H1 (cell line): ENCODE results near the gene DELE1. TPM values are rescaled to one million over a fixed set of nuclear protein-coding genes. Genes with fewer than 3 reads are reported as not detected.

ENCODE experiments used
- ASH2L ChIP-seq: fragments of 200-600, 300-600 bp; sonication (generic); IDR thresholded peaks from one replicate; pipeline ENCODE4 v1.7.1; 2017; ENCODE audit warnings: low read length
- NANOG ChIP-seq: IDR thresholded peaks from 2 replicates; pipeline ENCODE4 v1.6.1; 2011; ENCODE audit warnings: low read length, low read depth, mild to moderate bottlenecking, inconsistent platforms; ENCODE audit not compliant: insufficient read depth, poor library complexity, severe bottlenecking
- RBBP5 ChIP-seq: IDR thresholded peaks from 2 replicates; pipeline ENCODE4 v1.7.1; 2012; ENCODE audit warnings: low read depth, mild to moderate bottlenecking, inconsistent platforms, low read length, moderate library complexity, borderline replicate concordance
- polyA plus RNA-seq, 7 experiments: library from polyadenylated mRNA; depleted of rRNA in 3 of 7; stranded (reverse) in 5 of 7; unstranded in 2 of 7; fragments of >200 nt in 5 of 7; fragments of 200-250 nt in 2 of 7; gene quantifications; 1 replicate in 5 of 7; 2 replicates in 1 of 7; 4 replicates in 1 of 7; pipeline versions ENCODE4 v1.2.1 to v1.2.3, GENCODE V29; 2011 to 2013; ENCODE audit warnings: missing spikeins in 2 of 7, mixed read lengths in 2 of 7
- total RNA-seq: library from RNA; stranded (reverse); fragmentation: NEBNext Ultra II Directional; extraction: Animal tissue kit (Norgen Biotek cat#: 25700); gene quantifications from 2 replicates; pipeline ENCODE4 v1.2.1, GENCODE V29; 2021

The DELE1 gene
- total and polyA plus RNA-seq, 2 of the 8 experiments (the other 6 are each of a cell fraction or from before 2014, with no cell fraction given): 61.4 to 114 TPM

- peak; percentile 4 for TF ChIP-seq NANOG
- TF ChIP-seq RBBP5: no peak; the same call in 1 of the 2 replicates
- peak; percentile 49 for TF ChIP-seq ASH2L
These were observed 47.7 kb upstream of the DELE1 start (continued) for GRCh38 chr5:141875795-141876627.
